Spleen (tissue), 11 donors: ENCODE measurements around the gene ZNF581. TPM values are rescaled to one million over a fixed set of nuclear protein-coding genes. Genes with fewer than 3 reads are reported as not detected.

ENCODE experiments used
- DNase-seq: peaks from one replicate; pipeline ENCODE4 v3.0.0-alpha.2; 2020
- H3K27ac ChIP-seq, 8 donors: fragments of 200-600 bp; sonication (generic) in 7 of 8; 1 replicate in 4 of 8; 2 replicates in 4 of 8; pipeline versions ENCODE4 v1.5.0 to v1.8.0; 2016 to 2021; ENCODE audit warnings: inconsistent platforms in 4 of 8, mild to moderate bottlenecking in 4 of 8, moderate library complexity in 1 of 8
- H3K27me3 ChIP-seq, 7 donors: fragments of 200-600 bp; sonication (generic) in 6 of 7; replicated peaks in 1 of 7; 1 replicate in 4 of 7; 2 replicates in 3 of 7; pipeline versions ENCODE4 v1.5.0 to v1.8.0; 2016 to 2021; ENCODE audit warnings: inconsistent platforms in 3 of 7, mild to moderate bottlenecking in 1 of 7
- H3K36me3 ChIP-seq, 6 donors: fragments of 200-600 bp; sonication (generic) in 5 of 6; 1 replicate in 4 of 6; 2 replicates in 2 of 6; pipeline versions ENCODE4 v1.5.0 to v1.8.0; 2016 to 2021; ENCODE audit warnings: inconsistent platforms in 2 of 6
- H3K4me1 ChIP-seq, 6 donors: fragments of 200-600 bp; sonication (generic) in 5 of 6; 1 replicate in 3 of 6; 2 replicates in 3 of 6; pipeline versions ENCODE4 v1.5.0 to v1.8.0; 2016 to 2021; ENCODE audit warnings: inconsistent platforms in 3 of 6
- H3K4me3 ChIP-seq, 8 donors: fragments of 200-600 bp; sonication (generic) in 7 of 8; 1 replicate in 4 of 8; 2 replicates in 4 of 8; pipeline versions ENCODE4 v1.5.0 to v1.8.0; 2016 to 2021; ENCODE audit warnings: inconsistent platforms in 4 of 8, mild to moderate bottlenecking in 4 of 8, moderate library complexity in 2 of 8
- H3K9me3 ChIP-seq, 8 donors: fragments of 200-600 bp; sonication (generic) in 7 of 8; 1 replicate in 4 of 8; 2 replicates in 4 of 8; pipeline versions ENCODE4 v1.5.0 to v1.8.0; 2016 to 2021; ENCODE audit warnings: inconsistent platforms in 4 of 8
- CTCF ChIP-seq, 11 experiments: fragments of 200-600 bp in 7 of 11; fragments of 450-650 bp in 4 of 11; sonication (generic) in 4 of 11; IDR thresholded peaks in 8 of 11; conservative IDR thresholded peaks in 3 of 11; 1 replicate in 7 of 11; 2 replicates in 4 of 11; pipeline versions ENCODE4 v1.4.0 to v1.8.0; 2016 to 2021; ENCODE audit warnings: antibody characterized with exemption in 11 of 11, inconsistent platforms in 4 of 11, mild to moderate bottlenecking in 1 of 11
- POLR2A ChIP-seq, 3 donors: fragments of 450-650 bp; IDR thresholded peaks; one replicate each; pipeline ENCODE4 v1.5.1; 2017; ENCODE audit warnings: antibody characterized with exemption in 3 of 3, mild to moderate bottlenecking in 1 of 3
- POLR2AphosphoS5 ChIP-seq, 3 donors: sonication (generic); formaldehyde crosslinking; IDR thresholded peaks; one replicate each; pipeline ENCODE4 v1.5.1; 2017; ENCODE audit warnings: antibody characterized with exemption in 3 of 3
- WGBS, 5 donors: extraction: QIAGEN DNeasy Blood & Tissue Kit in 3 of 5; methylation state at CpG; one replicate each; pipeline versions ENCODE4 v1.1.5 to v1.1.7; 2013 to 2018; 5-methylcytosine and 5-hydroxymethylcytosine counted together
- intact Hi-C: fragments of 100-400 bp; cut with DNase I; formaldehyde crosslinking; loops from one replicate; pipeline ENCODE4 v1.15.0; 2023; ENCODE audit warnings: low total_unique reads
- polyA plus RNA-seq, 3 donors: library from polyadenylated mRNA; stranded (reverse); fragments of 200-250 nt; gene quantifications; one replicate each; pipeline ENCODE4 v1.2.1, GENCODE V29; 2013
- total RNA-seq, 7 donors: library from RNA; depleted of rRNA in 3 of 7; stranded (reverse); fragments of >200 nt in 3 of 7; fragmentation: NEBNext Ultra II Directional in 4 of 7; extraction: Animal tissue kit (Norgen Biotek cat#: 25700) in 4 of 7; gene quantifications; one replicate each; pipeline versions ENCODE4 v1.1.0 to v1.2.1, GENCODE V29; 2016 to 2021
- donor health status: healthy with polysubstance abuse.
- donor health status: DM: no; HTN: no; CAD: no; lungs with moderate emphysema.
- donor health status: DM: no; HTN: no; CAD: no.
- donor health status: Bipolar disorder and iron deficiency.
- donor health status: healthy.
- donor health status: DM: no; HTN: no; CAD: no.
- donor health status: DM: yes; HTN: yes; CAD: no.

Gene ZNF581
- total and polyA plus RNA-seq, 10 donors, result 21.4 to 46.5 (median 30.2) TPM

GRCh38 chr19:55685776-55686175, 42.3 kb downstream of the ZNF581 start:
- peaks cover 3 to 87% (median 43%) of the 10 kb centered on the region in 6 donors for H3K4me1 ChIP-seq
- no peaks in the 10 kb centered on the region for H3K27me3 ChIP-seq
- peaks cover 0 to 100% (median 90%) of the 10 kb centered on the region in 6 donors for H3K36me3 ChIP-seq
- H3K4me3 ChIP-seq, result no peak overlapping the region
- peak; percentile 38 for DNase-seq
- WGBS, 5 donors, result 92 to 98% (median 96%) methylated on average over 6 of the region's 6 CpGs
- no peak overlapping the region for H3K27ac ChIP-seq
- no peak for TF ChIP-seq POLR2AphosphoS5 (IDR thresholded peaks at IDR 0.05)
- TF ChIP-seq POLR2A (IDR thresholded peaks at IDR 0.05), result no peak
- no peak for TF ChIP-seq CTCF (IDR thresholded peaks at IDR 0.05 in 8 of 11, conservative IDR thresholded peaks at IDR 0.05 in 3 of 11)
- intact Hi-C loops, result no loop called here
- no peaks in the 10 kb centered on the region for H3K9me3 ChIP-seq

DNA sequence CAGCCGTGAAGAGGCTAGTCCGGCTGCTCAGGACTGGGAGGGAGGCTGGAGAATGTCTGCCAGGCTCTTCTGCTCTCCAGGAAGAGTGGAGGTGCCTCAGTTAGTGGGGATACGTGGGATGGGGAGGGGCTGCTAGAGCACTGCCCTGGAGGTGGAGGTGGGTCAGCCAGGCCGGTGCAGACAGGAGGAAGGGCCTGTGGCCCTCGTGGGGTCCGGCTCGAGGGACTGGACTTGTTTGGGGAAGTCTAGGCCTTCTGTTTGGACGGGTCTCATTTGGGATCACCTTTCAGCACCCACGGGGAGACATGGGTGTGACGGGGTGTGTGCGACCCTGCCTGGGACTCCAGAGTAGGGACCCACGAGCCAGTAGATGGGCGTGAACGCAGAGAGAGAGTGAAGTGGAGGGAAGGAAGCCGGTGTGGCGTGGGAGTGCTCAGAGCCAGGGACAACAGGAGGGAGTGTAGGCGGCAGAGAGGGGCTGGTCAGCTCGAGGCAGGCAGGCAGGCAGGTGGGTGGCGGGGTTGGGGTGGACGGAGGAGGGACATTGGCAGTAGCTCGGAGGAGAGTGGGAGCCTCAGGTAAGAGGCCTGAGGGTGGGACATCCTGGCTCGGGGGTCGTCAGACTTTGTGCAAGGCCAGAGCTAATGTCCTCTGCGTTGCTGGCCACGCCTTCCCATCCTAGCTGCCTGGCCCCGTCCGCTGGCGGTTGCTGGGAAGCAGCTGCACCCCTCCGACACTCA, 43.0 kb downstream of the ZNF581 start:
- Histone ChIP-seq H3K36me3 (peaks cover 0 to 100% (median 90%) of the 10 kb centered on the region in 6 donors), H3K9me3 (no peaks in the 10 kb centered on the region), H3K4me1 (peaks cover 0 to 80% (median 36%) of the 10 kb centered on the region in 6 donors), H3K27ac (no peak overlapping the region), H3K4me3 (no peak overlapping the region), H3K27me3 (no peaks in the 10 kb centered on the region)
- intact Hi-C loops, result no loop called here
- DNase-seq, result peak; percentile 62
- WGBS, 5 donors, result 83 to 86% (median 83%) methylated on average over 28 to 29 of the region's 29 CpGs
- no peak for TF ChIP-seq POLR2A (IDR thresholded peaks at IDR 0.05)
- peak in 1 of 3 donors; percentile 15 for TF ChIP-seq POLR2AphosphoS5 (IDR thresholded peaks at IDR 0.05)
- no peak for TF ChIP-seq CTCF (IDR thresholded peaks at IDR 0.05 in 8 of 11, conservative IDR thresholded peaks at IDR 0.05 in 3 of 11)

DNA sequence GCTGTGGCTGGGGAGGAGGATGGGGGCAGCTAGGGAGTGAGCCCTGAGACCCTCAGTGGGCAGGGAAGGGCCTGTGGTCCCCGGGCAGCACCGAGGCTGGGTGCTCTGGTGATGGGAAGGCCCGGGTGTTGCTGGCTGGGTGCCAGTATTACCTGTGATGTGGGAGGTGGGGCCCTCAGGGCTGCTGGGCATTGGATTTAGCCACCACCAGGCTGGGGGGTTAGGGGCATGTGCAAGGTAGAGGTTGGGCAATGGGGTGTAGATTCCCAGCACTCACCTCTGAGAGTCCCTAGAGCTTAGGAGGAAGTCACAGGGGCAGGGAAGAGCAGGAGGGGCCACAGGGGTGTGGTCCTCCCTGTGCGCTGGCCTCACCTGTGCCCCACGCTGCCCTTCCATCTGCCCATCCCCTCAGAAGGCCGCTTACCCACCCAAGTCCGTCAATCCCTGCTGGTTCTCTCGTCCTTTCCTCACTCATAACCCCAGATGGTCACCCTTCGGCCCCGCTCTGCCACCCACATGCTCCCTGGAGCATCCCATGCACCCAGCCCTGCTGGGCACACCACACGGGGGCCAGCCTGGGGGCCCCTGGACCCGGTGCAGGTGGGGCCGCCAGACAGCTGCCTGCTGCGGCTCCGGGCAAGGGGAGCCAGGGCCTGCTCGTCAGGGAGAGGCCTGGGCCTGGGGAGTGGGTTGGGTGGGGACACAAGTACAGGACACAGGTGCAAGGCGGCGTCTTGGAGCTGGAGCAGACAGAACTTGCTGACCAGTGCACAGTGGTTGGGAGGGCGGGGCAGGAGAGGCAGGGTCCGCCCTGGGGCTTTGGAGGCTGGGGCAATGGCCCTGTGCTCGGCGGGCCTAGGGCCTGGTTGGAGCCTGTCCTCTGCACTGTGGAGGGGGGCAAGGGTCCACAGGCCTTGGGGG, 44.1 kb downstream of the ZNF581 start:
- 91 to 96% (median 92%) methylated on average over 19 to 22 of the region's 22 CpGs for WGBS, 5 donors
- Histone ChIP-seq H3K4me3 (no peak overlapping the region), H3K27me3 (no peaks in the 10 kb centered on the region), H3K27ac (no peak overlapping the region), H3K9me3 (no peaks in the 10 kb centered on the region), H3K36me3 (peaks cover 0 to 100% (median 90%) of the 10 kb centered on the region in 6 donors), H3K4me1 (peaks cover 0 to 70% (median 27%) of the 10 kb centered on the region in 6 donors)
- intact Hi-C loops, result no loop called here
- peak; percentile 67 for DNase-seq
- TF ChIP-seq POLR2A (IDR thresholded peaks at IDR 0.05), result no peak
- no peak for TF ChIP-seq CTCF (IDR thresholded peaks at IDR 0.05 in 8 of 11, conservative IDR thresholded peaks at IDR 0.05 in 3 of 11)
- TF ChIP-seq POLR2AphosphoS5 (IDR thresholded peaks at IDR 0.05), result peak in 1 of 3 donors; percentile 16
